Sigmoid colon (tissue), 3 donors: Measurements from ENCODE around the gene CNDP1.

Source experiments
- POLR2A ChIP-seq, 2 donors: fragments of 450-650 bp; IDR thresholded peaks; one replicate each; pipeline ENCODE4 v1.6.1; 2016; ENCODE audit warnings: antibody characterized with exemption in 2 of 2, mild to moderate bottlenecking in 2 of 2, moderate library complexity in 2 of 2
- TF ChIP-seq, protein P1 (sequence below), 4 experiments: fragments of 450-650 bp in 3 of 4; fragments of 200-600 bp in 1 of 4; IDR thresholded peaks; one replicate each; pipeline ENCODE4 v1.5.1; 2016 to 2019; ENCODE audit warnings: antibody characterized with exemption in 4 of 4, mild to moderate bottlenecking in 3 of 4, moderate library complexity in 2 of 4

DNA sequence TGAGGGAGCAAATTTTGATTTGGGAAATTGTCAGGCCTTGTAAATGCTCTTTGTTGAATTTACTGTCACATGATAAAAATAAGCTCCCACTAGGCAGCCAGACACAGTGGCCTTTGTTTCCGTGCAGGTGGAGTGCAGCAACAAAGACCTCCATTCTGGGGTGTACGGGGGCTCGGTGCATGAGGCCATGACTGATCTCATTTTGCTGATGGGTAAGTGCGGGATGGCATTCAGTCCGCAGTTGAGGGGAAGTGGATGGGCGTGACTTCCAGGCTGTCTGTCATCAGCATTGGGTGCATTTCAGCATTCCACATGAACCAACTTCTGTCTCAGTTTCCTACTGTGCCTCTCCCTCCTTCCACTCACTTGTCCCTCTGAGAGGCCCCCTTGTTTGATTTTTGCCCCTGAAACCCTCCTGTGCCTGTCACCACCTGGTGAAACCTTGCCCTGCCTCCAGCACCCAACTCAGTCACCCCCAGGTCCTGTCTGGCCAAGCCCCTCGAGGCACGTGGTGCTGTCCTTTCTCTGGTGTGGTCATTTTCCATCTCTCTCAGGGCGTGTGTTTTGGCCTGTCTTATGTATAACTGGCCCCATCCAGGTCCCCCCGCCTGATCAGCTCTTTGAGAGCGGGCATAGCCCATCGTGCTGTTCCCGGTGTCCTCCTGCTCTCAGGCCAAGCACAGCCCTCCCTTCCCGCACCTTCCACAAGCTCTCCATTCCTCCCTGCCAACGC, 21.8 kb upstream of the CNDP1 start:
- TF ChIP-seq, protein P1, sequence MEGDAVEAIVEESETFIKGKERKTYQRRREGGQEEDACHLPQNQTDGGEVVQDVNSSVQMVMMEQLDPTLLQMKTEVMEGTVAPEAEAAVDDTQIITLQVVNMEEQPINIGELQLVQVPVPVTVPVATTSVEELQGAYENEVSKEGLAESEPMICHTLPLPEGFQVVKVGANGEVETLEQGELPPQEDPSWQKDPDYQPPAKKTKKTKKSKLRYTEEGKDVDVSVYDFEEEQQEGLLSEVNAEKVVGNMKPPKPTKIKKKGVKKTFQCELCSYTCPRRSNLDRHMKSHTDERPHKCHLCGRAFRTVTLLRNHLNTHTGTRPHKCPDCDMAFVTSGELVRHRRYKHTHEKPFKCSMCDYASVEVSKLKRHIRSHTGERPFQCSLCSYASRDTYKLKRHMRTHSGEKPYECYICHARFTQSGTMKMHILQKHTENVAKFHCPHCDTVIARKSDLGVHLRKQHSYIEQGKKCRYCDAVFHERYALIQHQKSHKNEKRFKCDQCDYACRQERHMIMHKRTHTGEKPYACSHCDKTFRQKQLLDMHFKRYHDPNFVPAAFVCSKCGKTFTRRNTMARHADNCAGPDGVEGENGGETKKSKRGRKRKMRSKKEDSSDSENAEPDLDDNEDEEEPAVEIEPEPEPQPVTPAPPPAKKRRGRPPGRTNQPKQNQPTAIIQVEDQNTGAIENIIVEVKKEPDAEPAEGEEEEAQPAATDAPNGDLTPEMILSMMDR (IDR thresholded peaks at IDR 0.05): no peak
- TF ChIP-seq POLR2A (IDR thresholded peaks at IDR 0.05): no peak
